Liver (tissue), 9 donors: Measurements from ENCODE around the gene GALC. TPM values are rescaled to one million over a fixed set of nuclear protein-coding genes. Genes with fewer than 3 reads are reported as not detected.

Experiments used
- DNase-seq: peaks from one replicate; pipeline ENCODE4 v3.0.0-alpha.2; 2017; ENCODE audit warnings: low spot score
- H3K27ac ChIP-seq, 2 donors: one replicate each; pipeline ENCODE4 v1.7.0; 2013; ENCODE audit warnings: inconsistent platforms in 2 of 2, low read length in 2 of 2, control low read depth in 1 of 2, low read depth in 1 of 2, mild to moderate bottlenecking in 1 of 2
- H3K27me3 ChIP-seq, 4 donors: one replicate each; pipeline versions ENCODE4 v1.6.1 to v1.7.0; 2013; ENCODE audit warnings: low read length in 3 of 4, inconsistent platforms in 1 of 4, mild to moderate bottlenecking in 1 of 4, moderate library complexity in 1 of 4; ENCODE audit not compliant: control insufficient read depth in 4 of 4, insufficient read depth in 4 of 4
- H3K36me3 ChIP-seq, 4 donors: one replicate each; pipeline versions ENCODE4 v1.6.1 to v1.7.0; 2013; ENCODE audit warnings: low read length in 3 of 4, mild to moderate bottlenecking in 3 of 4, low read depth in 1 of 4, moderate library complexity in 1 of 4; ENCODE audit not compliant: control insufficient read depth in 4 of 4, insufficient read depth in 3 of 4
- H3K4me1 ChIP-seq, 4 donors: one replicate each; pipeline versions ENCODE4 v1.6.1 to v1.7.0; 2013; ENCODE audit warnings: low read length in 3 of 4, mild to moderate bottlenecking in 3 of 4, moderate library complexity in 1 of 4; ENCODE audit not compliant: control insufficient read depth in 4 of 4, insufficient read depth in 4 of 4
- H3K4me3 ChIP-seq, 3 donors: one replicate each; pipeline versions ENCODE4 v1.6.1 to v1.7.0; 2013; ENCODE audit warnings: low read length in 3 of 3, control low read depth in 1 of 3, low read depth in 1 of 3, mild to moderate bottlenecking in 1 of 3
- H3K9ac ChIP-seq, 2 donors: one replicate each; pipeline ENCODE4 v1.7.0; 2013; ENCODE audit warnings: low read length in 2 of 2, mild to moderate bottlenecking in 2 of 2, moderate library complexity in 2 of 2, control low read depth in 1 of 2, low read depth in 1 of 2
- H3K9me3 ChIP-seq, 4 donors: one replicate each; pipeline versions ENCODE4 v1.6.1 to v1.7.0; 2013; ENCODE audit warnings: low read length in 3 of 4; ENCODE audit not compliant: control insufficient read depth in 4 of 4
- FOXA1 ChIP-seq: IDR thresholded peaks from 2 replicates; pipeline ENCODE4 v1.6.1; 2016; ENCODE audit warnings: antibody characterized with exemption
- FOXA2 ChIP-seq: IDR thresholded peaks from 2 replicates; pipeline ENCODE4 v1.6.1; 2016; ENCODE audit warnings: antibody characterized with exemption
- GABPA ChIP-seq, 2 donors: IDR thresholded peaks in 1 of 2; conservative IDR thresholded peaks in 1 of 2; 2 replicates each; pipeline ENCODE4 v1.6.1; 2016; ENCODE audit warnings: antibody characterized with exemption in 2 of 2, mild to moderate bottlenecking in 1 of 2, moderate library complexity in 1 of 2
- HNF4A ChIP-seq, 2 donors: conservative IDR thresholded peaks; 2 replicates each; pipeline ENCODE4 v1.6.1; 2016; ENCODE audit warnings: antibody characterized with exemption in 2 of 2, mild to moderate bottlenecking in 2 of 2
- JUND ChIP-seq, 2 donors: IDR thresholded peaks; 2 replicates each; pipeline ENCODE4 v1.6.1; 2016; ENCODE audit warnings: antibody characterized with exemption in 2 of 2
- NR2F2 ChIP-seq: IDR thresholded peaks from 2 replicates; pipeline ENCODE4 v1.6.1; 2016; ENCODE audit warnings: antibody characterized with exemption
- RAD21 ChIP-seq, 2 donors: IDR thresholded peaks; 2 replicates each; pipeline ENCODE4 v1.6.1; 2016; ENCODE audit warnings: antibody characterized with exemption in 2 of 2, mild to moderate bottlenecking in 2 of 2
- RXRA ChIP-seq, 2 donors: IDR thresholded peaks; 2 replicates each; pipeline ENCODE4 v1.6.1; 2017 to 2018; ENCODE audit warnings: antibody characterized with exemption in 2 of 2, mild to moderate bottlenecking in 1 of 2
- SP1 ChIP-seq: IDR thresholded peaks from 2 replicates; pipeline ENCODE4 v1.6.1; 2018; ENCODE audit warnings: antibody characterized with exemption, mild to moderate bottlenecking
- TAF1 ChIP-seq: conservative IDR thresholded peaks from 2 replicates; pipeline ENCODE4 v1.6.1; 2016; ENCODE audit warnings: antibody characterized with exemption, mild to moderate bottlenecking
- YY1 ChIP-seq: IDR thresholded peaks from 2 replicates; pipeline ENCODE4 v1.6.1; 2016; ENCODE audit warnings: antibody characterized with exemption, mild to moderate bottlenecking
- WGBS: extraction: QIAGEN DNeasy Blood & Tissue Kit; methylation state at CpG from one replicate; pipeline ENCODE4 v1.1.7; 2013; 5-methylcytosine and 5-hydroxymethylcytosine counted together
- polyA plus RNA-seq, 2 donors: library from polyadenylated mRNA; stranded (reverse) in 1 of 2; unstranded in 1 of 2; fragments of 200-250 nt in 1 of 2; fragments of >200 nt in 1 of 2; fragmentation: Nextera tagmentation in 1 of 2; extraction: Ambion mirVana in 1 of 2; gene quantifications; one replicate each; pipeline versions ENCODE4 v1.2.1 to v1.2.3, GENCODE V29; 2013 to 2015
- total RNA-seq, 2 donors: library from RNA; depleted of rRNA; stranded (reverse); fragments of >200 nt; gene quantifications; one replicate each; pipeline ENCODE4 v1.2.3, GENCODE V29; 2014
- TF ChIP-seq, protein P1 (sequence below): IDR thresholded peaks from 2 replicates; pipeline ENCODE4 v1.6.1; 2016; ENCODE audit warnings: antibody characterized with exemption
- TF ChIP-seq, protein P2 (sequence below): IDR thresholded peaks from 2 replicates; pipeline ENCODE4 v1.6.1; 2016; ENCODE audit warnings: antibody characterized with exemption
- TF ChIP-seq, protein P3 (sequence below): IDR thresholded peaks from 2 replicates; pipeline ENCODE4 v1.6.1; 2016; ENCODE audit warnings: antibody characterized with exemption
- TF ChIP-seq, protein P4 (sequence below): fragments of 150-350 bp; IDR thresholded peaks from 2 replicates; pipeline ENCODE4 v1.5.1; 2017; ENCODE audit warnings: improper control_type of control experiment, low read depth, low read length; ENCODE audit not compliant: missing input control
- TF ChIP-seq, protein P5 (sequence below): IDR thresholded peaks from 2 replicates; pipeline ENCODE4 v1.6.1; 2016; ENCODE audit warnings: antibody characterized with exemption, mild to moderate bottlenecking
- donor health status: healthy.
- donor health status: healthy.
- donor health status: healthy.
- donor health status: healthy.
- donor health status: healthy.

The GALC gene
- total and polyA plus RNA-seq, 4 donors = 2.8 to 20.8 (median 12.1) TPM

DNA sequence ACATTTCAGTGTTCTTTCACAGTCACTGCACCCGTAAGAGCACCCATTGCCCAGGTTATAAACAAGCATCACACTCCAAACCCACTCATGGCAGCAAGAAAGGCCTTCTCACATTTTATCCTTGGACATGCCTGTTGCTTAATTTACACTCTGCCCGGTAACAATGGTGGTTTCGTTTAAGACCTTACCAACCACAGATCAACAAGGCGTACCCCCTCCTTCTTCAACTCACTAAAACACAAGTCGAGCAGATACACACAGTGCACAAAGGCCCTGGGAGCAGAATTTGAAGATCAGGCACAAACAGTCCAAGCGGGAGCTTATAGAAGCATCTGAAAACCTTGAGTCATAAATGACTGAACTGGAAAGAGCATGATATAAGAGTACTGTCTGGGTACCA is 98.1 kb downstream of the GALC start:
- 67% methylated on average over 6 of the region's 6 CpGs for WGBS
- DNase-seq = no peak
- no peak for TF ChIP-seq FOXA2
- TF ChIP-seq JUND (IDR thresholded peaks at IDR 0.05) = no peak
- TF ChIP-seq GABPA (IDR thresholded peaks at IDR 0.05 in 1 of 2, conservative IDR thresholded peaks at IDR 0.05 in 1 of 2) = no peak
- no peak for TF ChIP-seq FOXA1
- TF ChIP-seq, protein P1, sequence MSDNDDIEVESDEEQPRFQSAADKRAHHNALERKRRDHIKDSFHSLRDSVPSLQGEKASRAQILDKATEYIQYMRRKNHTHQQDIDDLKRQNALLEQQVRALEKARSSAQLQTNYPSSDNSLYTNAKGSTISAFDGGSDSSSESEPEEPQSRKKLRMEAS = no peak
- TF ChIP-seq, protein P2, sequence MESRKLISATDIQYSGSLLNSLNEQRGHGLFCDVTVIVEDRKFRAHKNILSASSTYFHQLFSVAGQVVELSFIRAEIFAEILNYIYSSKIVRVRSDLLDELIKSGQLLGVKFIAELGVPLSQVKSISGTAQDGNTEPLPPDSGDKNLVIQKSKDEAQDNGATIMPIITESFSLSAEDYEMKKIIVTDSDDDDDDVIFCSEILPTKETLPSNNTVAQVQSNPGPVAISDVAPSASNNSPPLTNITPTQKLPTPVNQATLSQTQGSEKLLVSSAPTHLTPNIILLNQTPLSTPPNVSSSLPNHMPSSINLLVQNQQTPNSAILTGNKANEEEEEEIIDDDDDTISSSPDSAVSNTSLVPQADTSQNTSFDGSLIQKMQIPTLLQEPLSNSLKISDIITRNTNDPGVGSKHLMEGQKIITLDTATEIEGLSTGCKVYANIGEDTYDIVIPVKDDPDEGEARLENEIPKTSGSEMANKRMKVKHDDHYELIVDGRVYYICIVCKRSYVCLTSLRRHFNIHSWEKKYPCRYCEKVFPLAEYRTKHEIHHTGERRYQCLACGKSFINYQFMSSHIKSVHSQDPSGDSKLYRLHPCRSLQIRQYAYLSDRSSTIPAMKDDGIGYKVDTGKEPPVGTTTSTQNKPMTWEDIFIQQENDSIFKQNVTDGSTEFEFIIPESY = no peak
- TF ChIP-seq TAF1 = no peak
- TF ChIP-seq, protein P3, sequence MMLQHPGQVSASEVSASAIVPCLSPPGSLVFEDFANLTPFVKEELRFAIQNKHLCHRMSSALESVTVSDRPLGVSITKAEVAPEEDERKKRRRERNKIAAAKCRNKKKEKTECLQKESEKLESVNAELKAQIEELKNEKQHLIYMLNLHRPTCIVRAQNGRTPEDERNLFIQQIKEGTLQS = no peak
- TF ChIP-seq, protein P4, sequence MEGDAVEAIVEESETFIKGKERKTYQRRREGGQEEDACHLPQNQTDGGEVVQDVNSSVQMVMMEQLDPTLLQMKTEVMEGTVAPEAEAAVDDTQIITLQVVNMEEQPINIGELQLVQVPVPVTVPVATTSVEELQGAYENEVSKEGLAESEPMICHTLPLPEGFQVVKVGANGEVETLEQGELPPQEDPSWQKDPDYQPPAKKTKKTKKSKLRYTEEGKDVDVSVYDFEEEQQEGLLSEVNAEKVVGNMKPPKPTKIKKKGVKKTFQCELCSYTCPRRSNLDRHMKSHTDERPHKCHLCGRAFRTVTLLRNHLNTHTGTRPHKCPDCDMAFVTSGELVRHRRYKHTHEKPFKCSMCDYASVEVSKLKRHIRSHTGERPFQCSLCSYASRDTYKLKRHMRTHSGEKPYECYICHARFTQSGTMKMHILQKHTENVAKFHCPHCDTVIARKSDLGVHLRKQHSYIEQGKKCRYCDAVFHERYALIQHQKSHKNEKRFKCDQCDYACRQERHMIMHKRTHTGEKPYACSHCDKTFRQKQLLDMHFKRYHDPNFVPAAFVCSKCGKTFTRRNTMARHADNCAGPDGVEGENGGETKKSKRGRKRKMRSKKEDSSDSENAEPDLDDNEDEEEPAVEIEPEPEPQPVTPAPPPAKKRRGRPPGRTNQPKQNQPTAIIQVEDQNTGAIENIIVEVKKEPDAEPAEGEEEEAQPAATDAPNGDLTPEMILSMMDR = no peak
- no peak for TF ChIP-seq RXRA (IDR thresholded peaks at IDR 0.05)
- no peak for TF ChIP-seq RAD21 (IDR thresholded peaks at IDR 0.05)
- TF ChIP-seq YY1 = no peak

DNA sequence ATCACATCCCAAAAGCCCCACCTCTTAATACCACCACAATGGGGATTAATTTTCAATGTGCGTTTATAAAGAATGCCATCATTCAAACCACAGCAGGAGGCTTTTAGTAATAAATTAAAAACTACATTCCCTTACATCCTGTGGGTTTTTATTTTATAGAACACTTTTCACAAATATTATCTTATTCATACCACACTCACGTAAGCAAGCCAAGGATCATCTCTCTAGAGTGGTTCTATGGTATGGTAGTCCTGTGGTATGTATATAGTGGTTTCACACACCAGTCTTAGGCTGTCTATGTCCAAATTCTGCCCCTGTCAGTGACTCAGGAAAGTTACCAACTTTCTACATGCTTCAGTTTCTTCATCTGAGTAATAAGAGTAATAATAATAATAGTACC is 100.2 kb downstream of the GALC start:
- Histone ChIP-seq H3K27ac (no peak overlapping the region), H3K27me3 (no peaks in the 10 kb centered on the region), H3K9ac (no peak overlapping the region), H3K36me3 (no peaks in the 10 kb centered on the region), H3K4me3 (no peak overlapping the region), H3K9me3 (no peaks in the 10 kb centered on the region), H3K4me1 (no peaks in the 10 kb centered on the region)
- TF ChIP-seq NR2F2 (no peak), HNF4A (conservative IDR thresholded peaks at IDR 0.05) (no peak), GABPA (IDR thresholded peaks at IDR 0.05 in 1 of 2, conservative IDR thresholded peaks at IDR 0.05 in 1 of 2) (no peak), JUND (IDR thresholded peaks at IDR 0.05) (no peak), FOXA2 (no peak), TAF1 (no peak), SP1 (no peak)
- TF ChIP-seq, protein P5, sequence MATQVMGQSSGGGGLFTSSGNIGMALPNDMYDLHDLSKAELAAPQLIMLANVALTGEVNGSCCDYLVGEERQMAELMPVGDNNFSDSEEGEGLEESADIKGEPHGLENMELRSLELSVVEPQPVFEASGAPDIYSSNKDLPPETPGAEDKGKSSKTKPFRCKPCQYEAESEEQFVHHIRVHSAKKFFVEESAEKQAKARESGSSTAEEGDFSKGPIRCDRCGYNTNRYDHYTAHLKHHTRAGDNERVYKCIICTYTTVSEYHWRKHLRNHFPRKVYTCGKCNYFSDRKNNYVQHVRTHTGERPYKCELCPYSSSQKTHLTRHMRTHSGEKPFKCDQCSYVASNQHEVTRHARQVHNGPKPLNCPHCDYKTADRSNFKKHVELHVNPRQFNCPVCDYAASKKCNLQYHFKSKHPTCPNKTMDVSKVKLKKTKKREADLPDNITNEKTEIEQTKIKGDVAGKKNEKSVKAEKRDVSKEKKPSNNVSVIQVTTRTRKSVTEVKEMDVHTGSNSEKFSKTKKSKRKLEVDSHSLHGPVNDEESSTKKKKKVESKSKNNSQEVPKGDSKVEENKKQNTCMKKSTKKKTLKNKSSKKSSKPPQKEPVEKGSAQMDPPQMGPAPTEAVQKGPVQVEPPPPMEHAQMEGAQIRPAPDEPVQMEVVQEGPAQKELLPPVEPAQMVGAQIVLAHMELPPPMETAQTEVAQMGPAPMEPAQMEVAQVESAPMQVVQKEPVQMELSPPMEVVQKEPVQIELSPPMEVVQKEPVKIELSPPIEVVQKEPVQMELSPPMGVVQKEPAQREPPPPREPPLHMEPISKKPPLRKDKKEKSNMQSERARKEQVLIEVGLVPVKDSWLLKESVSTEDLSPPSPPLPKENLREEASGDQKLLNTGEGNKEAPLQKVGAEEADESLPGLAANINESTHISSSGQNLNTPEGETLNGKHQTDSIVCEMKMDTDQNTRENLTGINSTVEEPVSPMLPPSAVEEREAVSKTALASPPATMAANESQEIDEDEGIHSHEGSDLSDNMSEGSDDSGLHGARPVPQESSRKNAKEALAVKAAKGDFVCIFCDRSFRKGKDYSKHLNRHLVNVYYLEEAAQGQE = no peak
- TF ChIP-seq, protein P2 = no peak
- TF ChIP-seq, protein P1 = no peak
- DNase-seq = no peak
- 87% methylated on average over 2 of the region's 2 CpGs for WGBS

More for the DNA sequence above, 98.1 kb downstream of the GALC start:
- Histone ChIP-seq H3K36me3 (no peaks in the 10 kb centered on the region), H3K27me3 (no peaks in the 10 kb centered on the region), H3K27ac (no peak overlapping the region), H3K4me3 (no peak overlapping the region), H3K9me3 (no peaks in the 10 kb centered on the region), H3K9ac (no peak overlapping the region), H3K4me1 (no peaks in the 10 kb centered on the region)
